22Rv1 (cell line): ENCODE results near the gene PIWIL1.

Experiments
- H3K27ac ChIP-seq: fragments of 450-650 bp; 2 replicates; pipeline ENCODE4 v1.5.1; 2017
- CTCF ChIP-seq: fragments of 450-650 bp; IDR thresholded peaks from 2 replicates; pipeline ENCODE4 v1.5.1; 2017; ENCODE audit warnings: mild to moderate bottlenecking
- ZFX ChIP-seq: fragments of 450-650 bp; IDR thresholded peaks from 2 replicates; pipeline ENCODE4 v1.6.1; 2017; ENCODE audit warnings: antibody characterized with exemption, borderline replicate concordance

Gene PIWIL1

GRCh38 chr12:130394906-130395305 lies 57.2 kb downstream of the PIWIL1 start:
- no peak overlapping the region for H3K27ac ChIP-seq
- TF ChIP-seq CTCF, result no peak
- TF ChIP-seq ZFX, result no peak

GRCh38 chr12:130396667-130397066 lies 59.0 kb downstream of the PIWIL1 start:
- H3K27ac ChIP-seq, result no peak overlapping the region
- no peak for TF ChIP-seq ZFX
- no peak for TF ChIP-seq CTCF

- H3K27ac ChIP-seq, result no peak overlapping the region
- TF ChIP-seq ZFX (no peak), CTCF (no peak)
Observed at GRCh38 chr12:130398100-130398848, 60.6 kb downstream of the PIWIL1 start.

- H3K27ac ChIP-seq, result no peak overlapping the region
- TF ChIP-seq CTCF (no peak), ZFX (no peak)
Observed at GRCh38 chr12:130401703-130402102, 64.0 kb downstream of the PIWIL1 start.

- no peak overlapping the region for H3K27ac ChIP-seq
- TF ChIP-seq ZFX, result no peak
- TF ChIP-seq CTCF, result no peak
Observed at GRCh38 chr12:130405332-130405731, 67.6 kb downstream of the PIWIL1 start.

- no peak overlapping the region for H3K27ac ChIP-seq
- TF ChIP-seq CTCF (no peak), ZFX (no peak)
Observed at GRCh38 chr12:130412384-130412783, 74.7 kb downstream of the PIWIL1 start.

GRCh38 chr12:130413909-130414308 lies 76.2 kb downstream of the PIWIL1 start:
- no peak overlapping the region for H3K27ac ChIP-seq
- no peak for TF ChIP-seq ZFX
- TF ChIP-seq CTCF, result no peak
